Right hindlimb (tissue), 1 donor: ENCODE data around the gene SLC12A2.

Experiments
- DNase-seq: peaks from one replicate; pipeline ENCODE4 v3.0.0-alpha.2; 2018

SLC12A2 gene

GRCh38 chr5:128234928-128235641 is 151.5 kb downstream of the SLC12A2 start:
- no peak for DNase-seq

GRCh38 chr5:128236334-128236733 is 152.8 kb downstream of the SLC12A2 start:
- DNase-seq = no peak

- no peak for DNase-seq
Observed at GRCh38 chr5:128237000-128237399, 153.4 kb downstream of the SLC12A2 start.

GRCh38 chr5:128237546-128237945 is 154.0 kb downstream of the SLC12A2 start:
- DNase-seq = no peak
